HG03108 (cell line): Measurements from ENCODE around the gene TBCCD1.

Source experiments
- ATAC-seq: cut with Tn5 transposase; IDR thresholded peaks from one replicate; pipeline ENCODE4 v1.9.1; 2021; ENCODE audit warnings: moderate library complexity; ENCODE audit not compliant: unreplicated experiment

The TBCCD1 gene

DNA sequence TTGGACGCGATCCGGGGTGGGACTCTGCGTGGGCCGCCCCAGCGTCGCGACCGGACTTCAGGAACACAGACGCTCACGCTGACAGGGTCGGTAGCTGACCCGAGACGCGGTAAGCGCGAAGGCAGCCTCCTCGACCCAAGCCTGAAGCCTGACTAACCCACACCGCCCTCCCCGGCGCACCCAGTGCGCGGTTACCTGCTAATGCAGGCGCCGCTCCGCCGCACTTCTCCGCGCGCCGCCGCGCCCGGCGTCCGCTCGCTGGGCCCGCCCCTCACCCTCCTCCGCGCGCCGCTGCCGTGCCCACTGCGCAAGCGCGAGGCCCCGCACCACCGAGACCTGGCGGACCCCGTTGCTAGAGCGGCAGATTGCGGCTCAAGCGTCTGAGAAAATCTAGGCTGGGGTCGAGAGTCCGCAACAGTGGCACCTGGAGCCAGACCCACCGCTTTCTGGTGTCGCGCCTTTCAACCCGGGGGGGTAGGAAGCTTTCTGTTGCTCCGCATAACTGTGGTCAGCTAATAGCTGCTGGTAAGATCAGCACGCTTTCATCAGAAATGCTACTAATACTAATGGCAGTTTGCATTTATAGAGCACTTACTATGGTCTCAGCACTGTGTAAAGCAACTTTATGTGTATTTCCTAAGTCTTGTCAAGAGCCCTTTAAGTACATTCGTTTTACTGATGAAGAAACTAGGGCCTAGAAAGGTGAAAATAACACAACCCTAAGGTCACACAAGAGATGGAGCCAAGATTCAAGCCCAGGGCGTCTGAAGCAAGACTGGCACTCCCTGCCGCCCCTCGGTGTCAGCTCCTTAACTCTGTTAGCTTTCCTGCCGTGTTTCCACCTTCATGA lies at the start of gene TBCCD1:
TSS of gene TBCCD1 (minus strand) at position 268 of the 850 bp plus-strand sequence. CDS start 3,010 bp downstream, outside the sequence.
- peak; percentile 44 for ATAC-seq

GRCh38 chr3:186616299-186616617 lies 49.1 kb upstream of the TBCCD1 start:
- no peak for ATAC-seq

- peak; percentile 54 for ATAC-seq
These were observed 47.7 kb upstream of the TBCCD1 start for GRCh38 chr3:186614597-186615483.

DNA sequence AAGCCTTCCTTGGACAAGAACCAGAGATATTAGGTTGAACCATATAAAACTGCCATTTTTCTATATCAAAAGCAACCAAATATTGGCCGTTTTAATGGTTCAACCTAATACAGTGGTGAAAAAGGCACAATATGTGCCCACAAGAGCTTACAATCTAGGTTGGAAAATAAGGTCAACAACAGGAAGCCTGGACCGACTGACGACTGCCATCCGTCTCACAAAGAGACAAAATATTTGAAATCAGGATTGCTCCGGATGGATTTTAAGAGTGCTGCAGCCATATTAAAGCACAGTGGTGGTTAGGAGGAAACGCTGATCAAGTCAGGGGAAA lies 47.1 kb upstream of the TBCCD1 start:
- ATAC-seq: no peak

- ATAC-seq: no peak
These were observed 46.6 kb upstream of the TBCCD1 start for GRCh38 chr3:186613637-186614265.

DNA sequence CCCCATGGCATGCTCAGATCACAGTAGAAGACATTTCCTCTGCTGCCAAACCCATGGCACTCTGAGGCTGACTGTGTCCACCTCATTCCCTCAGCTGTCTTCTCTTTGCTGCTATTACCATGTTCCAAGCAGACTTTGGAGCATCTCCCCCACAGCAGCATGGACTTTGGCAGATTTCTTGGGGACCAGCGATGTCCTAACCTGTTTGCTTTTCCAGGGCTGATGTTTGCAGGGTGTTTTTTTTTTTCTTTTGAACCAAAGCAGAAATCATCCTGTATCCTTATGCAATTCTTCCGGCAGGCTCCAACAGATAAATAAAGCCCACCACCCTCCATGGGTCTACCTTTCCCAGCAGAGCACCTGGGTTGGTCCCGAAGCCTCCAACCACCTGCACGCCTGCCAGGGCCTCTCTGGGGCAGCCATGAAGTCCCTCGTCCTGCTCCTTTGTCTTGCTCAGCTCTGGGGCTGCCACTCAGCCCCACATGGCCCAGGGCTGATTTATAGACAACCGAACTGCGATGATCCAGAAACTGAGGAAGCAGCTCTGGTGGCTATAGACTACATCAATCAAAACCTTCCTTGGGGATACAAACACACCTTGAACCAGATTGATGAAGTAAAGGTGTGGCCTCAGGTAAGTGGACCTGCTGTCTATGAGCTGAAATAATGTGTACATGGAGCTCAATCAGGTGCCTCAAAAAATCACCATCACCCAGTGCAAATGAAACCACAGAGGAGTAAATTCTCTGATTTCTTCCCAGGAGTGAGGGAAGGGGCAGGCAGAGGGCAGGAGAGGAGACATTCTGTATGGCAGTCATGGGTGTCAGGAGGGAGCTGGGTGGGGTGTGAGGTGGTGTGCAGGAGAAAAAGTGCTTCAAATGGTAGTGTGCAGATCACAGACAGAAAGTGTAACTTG lies 45.8 kb upstream of the TBCCD1 start, which contains the start of gene AHSG:
TSS of gene AHSG (plus strand) at position 340 of the 916 bp plus-strand sequence. CDS start at position 422, 82 bp downstream.
- no peak for ATAC-seq

- no peak for ATAC-seq
These were observed 44.9 kb upstream of the TBCCD1 start for GRCh38 chr3:186612065-186612464.

- no peak for ATAC-seq
These were observed 42.2 kb upstream of the TBCCD1 start for GRCh38 chr3:186609247-186609868.

DNA sequence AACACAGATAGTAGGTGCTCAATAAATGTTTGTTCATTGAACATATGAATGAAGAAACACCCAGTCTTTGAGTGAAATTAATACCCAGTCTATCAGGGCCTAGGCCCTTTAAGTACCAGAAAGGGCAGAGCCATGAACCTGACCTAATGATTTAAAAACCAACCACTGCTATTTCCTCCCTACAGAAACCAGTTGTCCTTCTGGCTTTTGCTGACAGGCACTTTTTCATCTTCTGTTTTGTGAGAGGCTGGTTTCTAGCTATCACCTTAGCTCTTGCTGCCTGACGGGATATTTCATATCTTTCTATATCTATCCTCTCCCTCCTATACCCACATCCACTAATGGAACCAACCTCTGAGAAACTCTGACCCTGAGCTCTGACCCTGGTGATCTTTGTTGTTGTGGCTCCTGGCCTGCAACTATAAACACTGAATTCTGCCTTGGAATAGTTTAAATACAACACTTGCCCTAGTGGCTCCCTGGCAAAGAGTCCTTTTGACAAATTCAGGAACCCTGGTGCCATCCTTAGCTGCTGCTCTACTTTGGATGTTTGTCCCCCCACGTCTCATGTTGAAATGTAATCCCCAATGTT lies 41.6 kb upstream of the TBCCD1 start:
- ATAC-seq: no peak

- no peak for ATAC-seq
These were observed 38.7 kb upstream of the TBCCD1 start for GRCh38 chr3:186605561-186606545.

- ATAC-seq: no peak
These were observed 37.9 kb upstream of the TBCCD1 start for GRCh38 chr3:186605078-186605477.

DNA sequence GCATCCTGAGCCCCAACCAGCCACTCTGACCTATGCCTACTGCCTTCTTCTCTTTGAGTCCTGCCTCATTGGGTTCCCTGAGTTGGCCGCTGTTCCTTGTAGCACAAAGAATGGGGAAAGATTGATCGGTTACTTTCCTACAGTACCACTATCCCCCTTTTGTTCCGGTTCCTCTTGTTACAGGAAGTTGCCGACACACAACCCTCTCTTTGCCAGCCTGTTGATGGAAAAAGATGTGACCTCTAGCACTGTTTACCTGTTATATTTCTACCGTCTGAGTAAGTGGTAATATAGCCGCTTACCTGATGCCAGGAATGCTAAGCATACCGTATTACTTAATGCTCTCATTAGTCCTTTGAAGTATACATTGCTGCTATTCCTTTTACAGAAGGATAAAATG lies 36.0 kb upstream of the TBCCD1 start:
- no peak for ATAC-seq

GRCh38 chr3:186600896-186601295 lies 33.8 kb upstream of the TBCCD1 start:
- ATAC-seq: no peak

- no peak for ATAC-seq
These were observed 32.6 kb upstream of the TBCCD1 start for GRCh38 chr3:186599785-186600166.

- ATAC-seq: no peak
These were observed 32.1 kb upstream of the TBCCD1 start for GRCh38 chr3:186599142-186599784.

- ATAC-seq: no peak
These were observed 31.6 kb upstream of the TBCCD1 start for GRCh38 chr3:186598794-186599141.

DNA sequence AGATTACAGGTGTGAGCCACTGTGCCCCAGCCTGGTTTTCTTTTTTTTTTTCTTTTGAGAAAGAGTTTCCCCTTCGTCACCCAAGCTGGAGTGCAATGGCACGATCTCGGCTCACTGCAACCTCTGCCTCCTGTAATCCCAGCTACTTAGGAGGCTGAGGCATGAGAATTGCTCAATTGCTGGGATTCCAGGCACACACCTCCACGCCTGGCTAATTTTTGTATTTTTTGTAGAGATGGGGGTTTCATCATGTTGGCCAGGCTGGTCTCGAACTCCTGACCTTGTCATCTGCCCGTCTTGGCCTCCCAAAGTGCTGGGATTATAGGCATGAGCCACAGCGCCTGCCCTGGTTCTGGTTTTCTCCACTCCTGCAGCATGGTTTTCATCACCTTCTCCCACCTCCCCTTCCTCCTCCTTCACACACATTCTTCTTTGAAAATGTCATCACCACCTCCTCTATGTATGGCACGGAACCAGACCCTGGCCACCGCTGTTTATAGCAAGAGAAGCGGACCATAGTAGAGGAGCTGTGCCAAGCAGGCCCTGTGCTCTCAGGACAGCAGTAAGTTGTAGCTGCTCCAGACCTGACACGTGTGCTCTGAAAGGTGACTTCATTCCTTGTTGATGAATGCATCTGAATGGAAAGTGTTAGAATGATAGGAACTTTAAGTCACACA lies 31.1 kb upstream of the TBCCD1 start:
- ATAC-seq: no peak
